GM03348 (cell line): ENCODE data around the gene GMNN.
"Not testable (repeated sequence)": the region's sequence is repeated elsewhere in the genome, so short reads cannot be mapped to it uniquely, and the experiment has no call there.

ENCODE experiments used
- DNase-seq: peaks from one replicate; pipeline ENCODE4 v3.0.0; 2012; ENCODE audit warnings: low spot score

Gene GMNN

GRCh38 chr6:24774696-24775519, at the start of gene GMNN:
GMNN (plus strand) TSS chr6:24774937; CDS start chr6:24777247, 2,310 bp downstream.
- peak; percentile 98 for DNase-seq

GRCh38 chr6:24730653-24731052, 44.1 kb upstream of the GMNN start:
- not testable (repeated sequence) for DNase-seq

GRCh38 chr6:24731456-24732134, 43.1 kb upstream of the GMNN start:
- DNase-seq = not testable (repeated sequence)

GRCh38 chr6:24734166-24734565, 40.6 kb upstream of the GMNN start:
- no peak for DNase-seq

- DNase-seq = not testable (repeated sequence)
Measured at GRCh38 chr6:24734710-24735109, 40.0 kb upstream of the GMNN start.

GRCh38 chr6:24738741-24739140, 36.0 kb upstream of the GMNN start:
- no peak for DNase-seq

GRCh38 chr6:24740861-24741260, 33.9 kb upstream of the GMNN start:
- no peak for DNase-seq

GRCh38 chr6:24742216-24742738, 32.5 kb upstream of the GMNN start:
- no peak for DNase-seq

- peak; percentile 77 for DNase-seq
Measured at GRCh38 chr6:24743265-24743943, 31.3 kb upstream of the GMNN start.

GRCh38 chr6:24743944-24744335, 30.8 kb upstream of the GMNN start:
- DNase-seq = no peak

- DNase-seq = no peak
Measured at GRCh38 chr6:24744911-24745310, 29.8 kb upstream of the GMNN start.

GRCh38 chr6:24749297-24749696, 25.4 kb upstream of the GMNN start:
- DNase-seq = no peak

GRCh38 chr6:24750878-24751277, 23.9 kb upstream of the GMNN start:
- not testable (repeated sequence) for DNase-seq

GRCh38 chr6:24752503-24752902, 22.2 kb upstream of the GMNN start:
- DNase-seq = no peak

GRCh38 chr6:24752917-24753492, 21.7 kb upstream of the GMNN start:
- no peak for DNase-seq

GRCh38 chr6:24753545-24753944, 21.2 kb upstream of the GMNN start:
- no peak for DNase-seq

GRCh38 chr6:24754378-24754777, 20.4 kb upstream of the GMNN start:
- not testable (repeated sequence) for DNase-seq

GRCh38 chr6:24755279-24755678, 19.5 kb upstream of the GMNN start:
- DNase-seq = no peak

- no peak for DNase-seq
Measured at GRCh38 chr6:24757611-24758010, 17.1 kb upstream of the GMNN start.

GRCh38 chr6:24759718-24760117, 15.0 kb upstream of the GMNN start:
- DNase-seq = no peak

GRCh38 chr6:24760210-24760609, 14.5 kb upstream of the GMNN start:
- DNase-seq = no peak

- DNase-seq = no peak
Measured at GRCh38 chr6:24761193-24761835, 13.4 kb upstream of the GMNN start.
